K562 (cell line): ENCODE data around the gene SRRM4.

Experiments used
- ATF1 ChIP-seq, 2 experiments: fragments of 450-650 bp in 1 of 2; IDR thresholded peaks; 2 replicates each; pipeline ENCODE4 v1.6.1; 2016; ENCODE audit warnings: missing compliant biosample characterization in 1 of 2, missing genetic modification characterization in 1 of 2
- E2F4 ChIP-seq: sonication (generic); formaldehyde crosslinking; IDR thresholded peaks from 2 replicates; pipeline ENCODE4 v1.8.0; 2022; ENCODE audit warnings: mild to moderate bottlenecking, low read depth, missing genetic modification reagents
- EP300 ChIP-seq: IDR thresholded peaks from 2 replicates; pipeline ENCODE4 v1.6.1; 2012; ENCODE audit warnings: low read length, improper control_type of control experiment
- ETV6 ChIP-seq, 3 experiments: fragments of 150-350 bp in 1 of 3; sonication (generic) in 1 of 3; formaldehyde crosslinking in 1 of 3; IDR thresholded peaks; 2 replicates each; pipeline versions ENCODE4 v1.6.1 to v1.8.0; 2014 to 2022; ENCODE audit warnings: borderline replicate concordance in 2 of 3, low read depth in 2 of 3, antibody characterized with exemption in 1 of 3, low read length in 1 of 3, mild to moderate bottlenecking in 1 of 3, missing genetic modification reagents in 1 of 3
- EZH2 ChIP-seq: IDR thresholded peaks from 2 replicates; pipeline ENCODE4 v1.6.1; 2012; ENCODE audit warnings: low read depth, mild to moderate bottlenecking, inconsistent platforms, low read length, borderline replicate concordance
- KDM5B ChIP-seq: fragments of 200-600 bp; sonication (generic); IDR thresholded peaks from 2 replicates; pipeline ENCODE4 v1.6.1; 2012; ENCODE audit warnings: low read depth, mild to moderate bottlenecking, moderate library complexity, low read length, control low read depth, inconsistent platforms; ENCODE audit not compliant: insufficient replicate concordance
- MAFG ChIP-seq: fragments of 450-650 bp; conservative IDR thresholded peaks from 2 replicates; pipeline ENCODE4 v1.6.1; 2016; ENCODE audit warnings: missing genetic modification characterization, missing compliant biosample characterization
- RB1 ChIP-seq: fragments of 450-650 bp; IDR thresholded peaks from 2 replicates; pipeline ENCODE4 v1.6.1; 2017; ENCODE audit warnings: low read depth, mild to moderate bottlenecking
- ZEB2 ChIP-seq: fragments of 450-650 bp; IDR thresholded peaks from 2 replicates; pipeline ENCODE4 v1.6.1; 2016
- TF ChIP-seq, protein P1 (sequence below): fragments of 450-650 bp; IDR thresholded peaks from one replicate; pipeline ENCODE4 v1.6.1; 2018; ENCODE audit warnings: mild to moderate bottlenecking, moderate library complexity; ENCODE audit not compliant: partially characterized antibody

DNA sequence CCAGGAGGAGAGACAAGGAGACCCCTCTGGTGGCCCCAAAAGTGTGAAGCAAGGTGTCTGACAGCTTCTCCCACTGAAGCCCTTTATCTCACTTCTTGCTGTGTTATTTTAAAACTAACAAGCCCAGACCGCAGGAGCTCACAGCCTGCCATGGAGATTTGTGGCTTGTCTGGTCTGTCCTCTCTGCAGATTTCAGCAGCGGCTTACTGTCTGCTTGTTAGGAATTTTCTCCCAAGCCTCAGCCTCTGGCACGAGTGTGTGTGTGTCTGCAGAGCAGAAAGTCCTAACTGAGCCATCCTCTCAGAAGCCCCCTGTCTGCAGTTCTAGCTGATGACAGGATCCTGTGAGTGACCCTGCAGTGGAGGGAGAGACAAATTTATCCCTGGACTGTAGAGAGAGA lies 109.5 kb downstream of the SRRM4 start:
- TF ChIP-seq ZEB2 (no peak), ATF1 (CRISPR knock-in tag; IDR thresholded peaks at IDR 0.05) (no peak), ATF1 (tag; IDR thresholded peaks at IDR 0.05) (no peak), KDM5B (no peak), E2F4 (CRISPR knock-in tag) (no peak), MAFG (tag) (no peak), EP300 (no peak), ETV6 (IDR thresholded peaks at IDR 0.05; ENCODE audit: borderline replicate concordance in 1 of 2, low read depth in 2 of 2, low read length in 1 of 2) (no peak), ETV6 (CRISPR knock-in tag; IDR thresholded peaks at IDR 0.05; ENCODE audit: borderline replicate concordance) (no peak), RB1 (no peak), EZH2 (no peak)
- TF ChIP-seq, protein P1, sequence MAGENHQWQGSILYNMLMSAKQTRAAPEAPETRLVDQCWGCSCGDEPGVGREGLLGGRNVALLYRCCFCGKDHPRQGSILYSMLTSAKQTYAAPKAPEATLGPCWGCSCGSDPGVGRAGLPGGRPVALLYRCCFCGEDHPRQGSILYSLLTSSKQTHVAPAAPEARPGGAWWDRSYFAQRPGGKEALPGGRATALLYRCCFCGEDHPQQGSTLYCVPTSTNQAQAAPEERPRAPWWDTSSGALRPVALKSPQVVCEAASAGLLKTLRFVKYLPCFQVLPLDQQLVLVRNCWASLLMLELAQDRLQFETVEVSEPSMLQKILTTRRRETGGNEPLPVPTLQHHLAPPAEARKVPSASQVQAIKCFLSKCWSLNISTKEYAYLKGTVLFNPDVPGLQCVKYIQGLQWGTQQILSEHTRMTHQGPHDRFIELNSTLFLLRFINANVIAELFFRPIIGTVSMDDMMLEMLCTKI, result no peak
